Mesothelial cell of epicardium (in vitro differentiated cells): ENCODE measurements around the gene PRRX1. TPM values are rescaled to one million over a fixed set of nuclear protein-coding genes. Genes with fewer than 3 reads are reported as not detected.

ENCODE experiments used
- DNase-seq, 2 experiments: peaks; one replicate each; pipeline ENCODE4 v3.0.0; 2021; ENCODE audit warnings: low spot score in 2 of 2; ENCODE audit not compliant: unreplicated experiment in 2 of 2
- H3K27ac Mint-ChIP-seq: 2 replicates; pipeline ENCODE4 v1.8.0; 2021; ENCODE audit warnings: mixed read lengths
- H3K27me3 Mint-ChIP-seq: 2 replicates; pipeline ENCODE4 v1.8.0; 2021; ENCODE audit warnings: low read depth, mixed read lengths
- H3K36me3 Mint-ChIP-seq: 2 replicates; pipeline ENCODE4 v1.8.0; 2021; ENCODE audit warnings: mixed read lengths
- H3K4me1 Mint-ChIP-seq: 2 replicates; pipeline ENCODE4 v1.8.0; 2021; ENCODE audit warnings: mixed read lengths
- H3K4me3 Mint-ChIP-seq: 2 replicates; pipeline ENCODE4 v1.8.0; 2021; ENCODE audit warnings: mild to moderate bottlenecking, moderate library complexity, mixed read lengths
- H3K9me3 Mint-ChIP-seq: 2 replicates; pipeline ENCODE4 v1.8.0; 2021; ENCODE audit warnings: mixed read lengths
- total RNA-seq: library from RNA; stranded (reverse); gene quantifications from 3 replicates; pipeline ENCODE4 v1.2.1, GENCODE V29; 2021
- TF ChIP-seq, protein P1 (sequence below): fragments of 200-600 bp; sonication (generic); IDR thresholded peaks from one replicate; pipeline ENCODE4 v1.5.0; 2021; ENCODE audit warnings: antibody characterized with exemption; ENCODE audit not compliant: unreplicated experiment

The PRRX1 gene
- total RNA-seq, 1 donor from 2014 or later, result 9.7 TPM

DNA sequence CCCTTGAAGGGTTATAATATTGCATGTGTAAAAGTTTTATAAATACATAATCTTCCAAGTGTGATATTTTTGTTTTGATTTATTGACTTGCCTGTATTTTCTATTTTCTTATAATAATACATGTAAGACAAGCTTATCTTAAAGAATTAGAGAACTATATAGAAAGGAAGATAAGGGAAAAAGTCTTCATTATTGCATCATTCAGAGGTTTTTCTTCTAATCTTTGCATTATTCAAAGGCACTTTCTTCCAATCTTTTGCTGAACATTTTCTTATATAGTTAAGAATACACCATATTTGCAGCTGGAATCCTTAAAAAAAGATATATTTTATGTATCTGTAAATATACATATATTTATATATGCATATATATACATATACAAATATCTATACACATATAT lies 33.4 kb downstream of the PRRX1 start:
- H3K27ac Mint-ChIP-seq, result no peak overlapping the region
- DNase-seq, result no peak
- no peaks in the 10 kb centered on the region for H3K9me3 Mint-ChIP-seq
- no peak overlapping the region for H3K4me3 Mint-ChIP-seq
- H3K27me3 Mint-ChIP-seq, result no peaks in the 10 kb centered on the region
- no peaks in the 10 kb centered on the region for H3K36me3 Mint-ChIP-seq
- TF ChIP-seq, protein P1, sequence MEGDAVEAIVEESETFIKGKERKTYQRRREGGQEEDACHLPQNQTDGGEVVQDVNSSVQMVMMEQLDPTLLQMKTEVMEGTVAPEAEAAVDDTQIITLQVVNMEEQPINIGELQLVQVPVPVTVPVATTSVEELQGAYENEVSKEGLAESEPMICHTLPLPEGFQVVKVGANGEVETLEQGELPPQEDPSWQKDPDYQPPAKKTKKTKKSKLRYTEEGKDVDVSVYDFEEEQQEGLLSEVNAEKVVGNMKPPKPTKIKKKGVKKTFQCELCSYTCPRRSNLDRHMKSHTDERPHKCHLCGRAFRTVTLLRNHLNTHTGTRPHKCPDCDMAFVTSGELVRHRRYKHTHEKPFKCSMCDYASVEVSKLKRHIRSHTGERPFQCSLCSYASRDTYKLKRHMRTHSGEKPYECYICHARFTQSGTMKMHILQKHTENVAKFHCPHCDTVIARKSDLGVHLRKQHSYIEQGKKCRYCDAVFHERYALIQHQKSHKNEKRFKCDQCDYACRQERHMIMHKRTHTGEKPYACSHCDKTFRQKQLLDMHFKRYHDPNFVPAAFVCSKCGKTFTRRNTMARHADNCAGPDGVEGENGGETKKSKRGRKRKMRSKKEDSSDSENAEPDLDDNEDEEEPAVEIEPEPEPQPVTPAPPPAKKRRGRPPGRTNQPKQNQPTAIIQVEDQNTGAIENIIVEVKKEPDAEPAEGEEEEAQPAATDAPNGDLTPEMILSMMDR, result no peak
- peaks cover 54% of the 10 kb centered on the region for H3K4me1 Mint-ChIP-seq

DNA sequence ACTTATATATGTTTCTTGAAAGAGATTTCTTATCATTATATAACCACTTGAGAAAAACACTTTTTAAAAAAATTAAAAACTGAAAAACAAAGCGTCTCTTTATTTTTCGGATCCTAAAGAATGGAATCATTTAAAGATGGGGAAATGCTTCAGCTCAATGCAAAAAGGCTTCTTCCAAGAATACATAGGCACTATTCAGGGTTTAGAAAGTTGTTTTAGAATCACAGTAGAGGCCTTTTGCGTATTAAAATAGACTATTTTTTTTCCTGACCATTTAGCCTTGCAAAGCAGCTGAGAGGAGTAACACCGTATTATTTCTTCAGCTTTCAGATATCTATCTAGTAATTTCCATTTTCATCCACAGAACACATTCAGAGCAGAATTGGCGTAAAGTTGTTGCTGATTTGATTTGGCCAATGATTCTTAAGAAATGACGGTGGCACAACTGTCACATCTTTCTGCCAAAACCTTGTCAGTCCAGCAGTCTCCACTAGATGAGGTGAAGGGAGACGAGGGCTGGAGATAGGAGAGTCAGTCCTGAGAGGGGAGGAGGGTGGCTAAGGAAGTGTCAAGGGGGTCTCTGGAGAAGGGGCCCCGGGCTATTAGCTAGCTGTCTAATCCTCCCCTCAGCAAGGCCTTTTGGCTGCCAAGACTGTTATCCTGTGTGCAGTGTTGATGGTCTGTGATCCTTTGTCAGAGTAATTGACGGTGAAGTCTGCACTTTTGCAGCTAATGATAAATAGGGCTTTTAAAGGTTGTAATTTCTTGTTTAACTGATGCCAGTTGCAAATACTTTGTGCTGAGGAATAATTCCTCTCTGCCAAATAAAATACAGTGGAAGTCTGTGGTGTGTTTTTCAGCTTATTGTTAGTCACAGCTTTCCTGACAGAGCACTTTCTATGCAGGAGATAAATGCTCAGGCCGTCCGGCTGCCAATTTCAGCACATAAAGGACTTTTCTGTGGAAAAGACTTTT lies 34.7 kb downstream of the PRRX1 start:
- Mint-ChIP-seq H3K36me3 (no peaks in the 10 kb centered on the region), H3K27ac (peak overlapping the region; percentile 74), H3K9me3 (no peaks in the 10 kb centered on the region), H3K4me1 (peaks cover 52% of the 10 kb centered on the region), H3K4me3 (no peak overlapping the region), H3K27me3 (no peaks in the 10 kb centered on the region)
- no peak for DNase-seq
- TF ChIP-seq, protein P1, result no peak

DNA sequence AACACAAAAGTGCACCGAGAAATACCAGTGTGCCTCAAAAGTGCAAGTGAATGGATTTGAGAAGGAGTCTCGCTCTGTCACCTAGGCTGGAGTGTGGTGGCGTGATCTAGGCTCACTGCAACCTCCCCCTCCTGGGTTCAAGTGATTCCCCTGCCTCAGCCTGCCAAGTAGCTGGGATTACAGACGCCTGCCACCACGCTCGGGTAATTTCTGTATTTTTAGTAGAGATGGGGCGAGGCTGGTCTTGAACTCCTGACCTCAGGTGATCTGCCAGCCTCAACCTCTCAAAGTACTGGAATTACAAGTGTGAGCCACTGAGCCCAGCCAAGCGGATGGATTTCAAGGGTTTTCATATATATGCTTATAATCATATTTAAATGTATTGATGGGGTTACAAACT lies 35.8 kb downstream of the PRRX1 start:
- no peak overlapping the region for H3K27ac Mint-ChIP-seq
- H3K4me1 Mint-ChIP-seq, result peaks cover 56% of the 10 kb centered on the region

DNA sequence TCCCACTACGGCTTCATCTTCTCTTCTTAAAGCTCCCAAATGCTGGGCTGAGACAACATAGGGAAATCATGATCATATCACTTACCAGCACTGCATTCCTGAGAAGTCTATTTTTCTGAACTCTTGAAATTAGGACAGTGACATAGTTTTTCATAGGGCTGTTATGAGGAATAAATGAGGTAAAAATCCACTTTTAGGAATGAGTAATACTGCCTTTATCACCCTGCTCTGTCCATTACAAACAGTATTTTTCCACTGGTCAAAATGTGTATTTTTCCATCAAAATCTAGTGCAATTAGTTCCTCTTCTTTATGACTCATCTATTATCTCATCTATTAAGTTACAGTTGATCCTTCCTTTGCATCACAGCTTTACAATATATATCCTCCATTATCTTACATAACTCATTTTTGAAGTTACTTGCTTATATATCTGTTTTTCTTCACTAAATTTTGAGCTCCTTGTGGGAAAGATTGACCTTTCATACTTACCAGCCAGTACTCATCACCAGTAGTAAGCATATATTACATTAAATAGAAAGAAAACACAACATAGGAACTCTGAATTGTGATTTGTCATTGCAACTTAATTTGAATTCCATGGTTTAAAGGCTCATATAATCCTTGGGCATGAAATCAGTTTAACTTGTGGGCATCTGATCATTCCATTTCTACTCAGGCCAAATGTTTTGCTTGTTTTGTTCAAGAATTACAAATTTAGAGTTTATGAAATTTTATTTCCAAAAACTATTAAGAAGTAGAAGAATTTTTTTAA lies 37.1 kb downstream of the PRRX1 start:
- H3K4me1 Mint-ChIP-seq, result peaks cover 54% of the 10 kb centered on the region
- no peaks in the 10 kb centered on the region for H3K36me3 Mint-ChIP-seq

More for the DNA sequence above, 35.8 kb downstream of the PRRX1 start:
- no peak overlapping the region for H3K4me3 Mint-ChIP-seq
- no peaks in the 10 kb centered on the region for H3K27me3 Mint-ChIP-seq
- H3K36me3 Mint-ChIP-seq, result no peaks in the 10 kb centered on the region
- no peak for DNase-seq
- TF ChIP-seq, protein P1, result no peak
- no peaks in the 10 kb centered on the region for H3K9me3 Mint-ChIP-seq

DNA sequence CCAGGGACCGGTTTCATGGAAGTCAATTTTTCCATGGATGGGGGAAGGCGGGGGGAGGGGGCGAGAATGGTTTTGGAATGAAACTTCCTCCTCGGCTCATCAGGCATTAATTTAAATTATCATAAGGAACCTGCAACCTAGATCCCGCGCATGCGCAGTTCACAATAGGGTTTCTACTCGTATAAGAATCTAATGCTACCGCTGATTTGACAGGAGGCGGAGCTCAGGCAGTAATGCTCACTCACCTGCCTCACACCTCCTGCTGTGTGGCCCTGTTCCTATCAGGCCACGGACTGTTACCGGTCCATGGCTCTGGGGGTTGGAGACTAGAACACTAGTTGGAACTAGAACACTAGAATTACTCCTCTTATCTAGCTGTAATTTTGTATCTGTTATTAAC lies 38.0 kb downstream of the PRRX1 start:
- TF ChIP-seq, protein P1, result no peak
- no peak for DNase-seq
- H3K4me1 Mint-ChIP-seq, result peaks cover 47% of the 10 kb centered on the region
- H3K27ac Mint-ChIP-seq, result no peak overlapping the region
- H3K36me3 Mint-ChIP-seq, result no peaks in the 10 kb centered on the region
- H3K27me3 Mint-ChIP-seq, result no peaks in the 10 kb centered on the region
- H3K4me3 Mint-ChIP-seq, result no peak overlapping the region
- H3K9me3 Mint-ChIP-seq, result no peaks in the 10 kb centered on the region

More for the DNA sequence above, 37.1 kb downstream of the PRRX1 start:
- Mint-ChIP-seq H3K27ac (no peak overlapping the region), H3K9me3 (no peaks in the 10 kb centered on the region), H3K4me3 (no peak overlapping the region), H3K27me3 (no peaks in the 10 kb centered on the region)
- TF ChIP-seq, protein P1, result no peak
- DNase-seq, result no peak
